Measurements from ENCODE around the gene TRPC4AP. TPM values are rescaled to one million over a fixed set of nuclear protein-coding genes. Genes with fewer than 3 reads are reported as not detected.
"Not testable (repeated sequence)": the region's sequence is repeated elsewhere in the genome, so short reads cannot be mapped to it uniquely, and the experiment has no call there.

Gene TRPC4AP
- total RNA-seq, 1 experiment from 2014 or later = 32.8 TPM

- in situ Hi-C loops (cut with HindIII; ENCODE audit: low pct_unique_long_range_greater_than_20kb, low sequenced_read_pairs) = not testable (repeated sequence)
Observed at GRCh38 chr20:35071436-35072153, 21.0 kb downstream of the TRPC4AP start.

GRCh38 chr20:35066194-35066593, 26.4 kb downstream of the TRPC4AP start:
- DNase-seq (ENCODE audit: low read depth, low spot score) = no peak
- in situ Hi-C loops (cut with HindIII; ENCODE audit: low pct_unique_long_range_greater_than_20kb, low sequenced_read_pairs) = no loop called here

More at GRCh38 chr20:35071436-35072153, 21.0 kb downstream of the TRPC4AP start:
- DNase-seq (ENCODE audit: low read depth, low spot score) = not testable (repeated sequence)

- DNase-seq (ENCODE audit: low read depth, low spot score) = no peak
- in situ Hi-C loops (cut with HindIII; ENCODE audit: low pct_unique_long_range_greater_than_20kb, low sequenced_read_pairs) = no loop called here
Observed at GRCh38 chr20:35065181-35065580, 27.4 kb downstream of the TRPC4AP start.

GRCh38 chr20:35063168-35063567, 29.4 kb downstream of the TRPC4AP start:
- no peak for DNase-seq (ENCODE audit: low read depth, low spot score)
- in situ Hi-C loops (cut with HindIII; ENCODE audit: low pct_unique_long_range_greater_than_20kb, low sequenced_read_pairs) = no loop called here

GRCh38 chr20:35062478-35062877, 30.1 kb downstream of the TRPC4AP start:
- DNase-seq (ENCODE audit: low read depth, low spot score) = no peak
- in situ Hi-C loops (cut with HindIII; ENCODE audit: low pct_unique_long_range_greater_than_20kb, low sequenced_read_pairs) = no loop called here

- in situ Hi-C loops (cut with HindIII; ENCODE audit: low pct_unique_long_range_greater_than_20kb, low sequenced_read_pairs) = no loop called here
- DNase-seq (ENCODE audit: low read depth, low spot score) = no peak
Observed at GRCh38 chr20:35060168-35060567, 32.4 kb downstream of the TRPC4AP start.

GRCh38 chr20:35059612-35060011, 33.0 kb downstream of the TRPC4AP start:
- in situ Hi-C loops (cut with HindIII; ENCODE audit: low pct_unique_long_range_greater_than_20kb, low sequenced_read_pairs) = no loop called here
- DNase-seq (ENCODE audit: low read depth, low spot score) = no peak

- in situ Hi-C loops (cut with HindIII; ENCODE audit: low pct_unique_long_range_greater_than_20kb, low sequenced_read_pairs) = no loop called here
- DNase-seq (ENCODE audit: low read depth, low spot score) = no peak
Observed at GRCh38 chr20:35059110-35059509, 33.5 kb downstream of the TRPC4AP start.

- DNase-seq (ENCODE audit: low read depth, low spot score) = no peak
- in situ Hi-C loops (cut with HindIII; ENCODE audit: low pct_unique_long_range_greater_than_20kb, low sequenced_read_pairs) = no loop called here
Observed at GRCh38 chr20:35055445-35056276, 36.9 kb downstream of the TRPC4AP start.

- in situ Hi-C loops (cut with HindIII; ENCODE audit: low pct_unique_long_range_greater_than_20kb, low sequenced_read_pairs) = no loop called here
Observed at GRCh38 chr20:35054814-35055213, 37.8 kb downstream of the TRPC4AP start.

GRCh38 chr20:35052616-35053015, 40.0 kb downstream of the TRPC4AP start:
- in situ Hi-C loops (cut with HindIII; ENCODE audit: low pct_unique_long_range_greater_than_20kb, low sequenced_read_pairs) = not testable (repeated sequence)

More at GRCh38 chr20:35054814-35055213, 37.8 kb downstream of the TRPC4AP start:
- DNase-seq (ENCODE audit: low read depth, low spot score) = no peak

GRCh38 chr20:35049776-35050352, 42.7 kb downstream of the TRPC4AP start:
- peak; percentile 34 for DNase-seq (ENCODE audit: low read depth, low spot score)
- in situ Hi-C loops (cut with HindIII; ENCODE audit: low pct_unique_long_range_greater_than_20kb, low sequenced_read_pairs) = no loop called here

More at GRCh38 chr20:35052616-35053015, 40.0 kb downstream of the TRPC4AP start:
- not testable (repeated sequence) for DNase-seq (ENCODE audit: low read depth, low spot score)

- DNase-seq (ENCODE audit: low read depth, low spot score) = peak; percentile 95
- in situ Hi-C loops (cut with HindIII; ENCODE audit: low pct_unique_long_range_greater_than_20kb, low sequenced_read_pairs) = no loop called here
Observed at GRCh38 chr20:35048739-35049138, 43.9 kb downstream of the TRPC4AP start.

GRCh38 chr20:35042268-35042667, 50.3 kb downstream of the TRPC4AP start:
- no peak for DNase-seq (ENCODE audit: low read depth, low spot score)
- in situ Hi-C loops (cut with HindIII; ENCODE audit: low pct_unique_long_range_greater_than_20kb, low sequenced_read_pairs) = no loop called here

GRCh38 chr20:35040646-35041045, 52.0 kb downstream of the TRPC4AP start:
- no peak for DNase-seq (ENCODE audit: low read depth, low spot score)
- in situ Hi-C loops (cut with HindIII; ENCODE audit: low pct_unique_long_range_greater_than_20kb, low sequenced_read_pairs) = no loop called here

- in situ Hi-C loops (cut with HindIII; ENCODE audit: low pct_unique_long_range_greater_than_20kb, low sequenced_read_pairs) = no loop called here
- no peak for DNase-seq (ENCODE audit: low read depth, low spot score)
Observed at GRCh38 chr20:35039846-35040489, 52.6 kb downstream of the TRPC4AP start.

GRCh38 chr20:35039146-35039545, 53.5 kb downstream of the TRPC4AP start:
- in situ Hi-C loops (cut with HindIII; ENCODE audit: low pct_unique_long_range_greater_than_20kb, low sequenced_read_pairs) = no loop called here
- DNase-seq (ENCODE audit: low read depth, low spot score) = no peak

- DNase-seq (ENCODE audit: low read depth, low spot score) = no peak
- in situ Hi-C loops (cut with HindIII; ENCODE audit: low pct_unique_long_range_greater_than_20kb, low sequenced_read_pairs) = no loop called here
Observed at GRCh38 chr20:35034145-35034544, 58.5 kb downstream of the TRPC4AP start.

Measured in SK-MEL-5 (cell line).